ENCODE results near the gene RANBP1. TPM values are rescaled to one million over a fixed set of nuclear protein-coding genes. Genes with fewer than 3 reads are reported as not detected.

RANBP1 gene
- total RNA-seq, 2 experiments from 2014 or later = 406 to 570 TPM

GRCh38 chr22:20118300-20119020 is 2.6 kb downstream of the RANBP1 start:
- TF ChIP-seq CTCF (conservative IDR thresholded peaks at IDR 0.05; ENCODE audit: low read length) (no peak), EZH2phosphoT487 (IDR thresholded peaks at IDR 0.05; ENCODE audit: borderline replicate concordance, low read depth, low read length) (no peak)
- TSS peak; percentile 82 for BruUV-seq (replicated peaks)
- CTCF ChIA-PET (ENCODE audit: unreplicated experiment) = no interaction called here
- no peaks in the 10 kb centered on the region for H3K9me2 ChIP-seq (ENCODE audit: insufficient read depth, low read length)
- intact Hi-C loops (cut with micrococcal nuclease; ENCODE audit: unreplicated experiment) = no loop called here
- H3K79me2 ChIP-seq (ENCODE audit: insufficient read depth, low read depth, low read length) = peaks cover 71% of the 10 kb centered on the region
- H3K4me3 ChIP-seq (ENCODE audit: low read depth, low read length, poor library complexity, severe bottlenecking) = peak overlapping the region; percentile 98
- H4K20me1 ChIP-seq (ENCODE audit: insufficient read depth, low read length) = peaks cover 14% of the 10 kb centered on the region; the same call in 1 of the 2 replicates
- H2AFZ ChIP-seq (ENCODE audit: low read length) = no peak overlapping the region
- DNase-seq (ENCODE audit: low spot score) = no peak
- H3K4me1 ChIP-seq (ENCODE audit: insufficient read depth, low read length, poor library complexity, severe bottlenecking) = peaks cover 25% of the 10 kb centered on the region
- peaks cover 83% of the 10 kb centered on the region for H3K36me3 ChIP-seq (ENCODE audit: insufficient read depth, low read length)
- POLR2A ChIA-PET = no interaction called here
- H3K9me3 ChIP-seq (ENCODE audit: low read length) = no peaks in the 10 kb centered on the region
- H3K4me2 ChIP-seq (ENCODE audit: low read length) = peak overlapping the region; percentile 75
- H3K27ac ChIP-seq (ENCODE audit: low read depth, low read length, poor library complexity, severe bottlenecking) = peak overlapping the region; percentile 74

GRCh38 chr22:20121856-20122415 is 6.0 kb downstream of the RANBP1 start:
- Histone ChIP-seq H3K4me2 (ENCODE audit: low read length) (no peak overlapping the region), H3K9me2 (ENCODE audit: insufficient read depth, low read length) (no peaks in the 10 kb centered on the region), H3K36me3 (ENCODE audit: insufficient read depth, low read length) (peaks cover 92% of the 10 kb centered on the region), H3K9me3 (ENCODE audit: low read length) (no peaks in the 10 kb centered on the region), H2AFZ (ENCODE audit: low read length) (no peak overlapping the region), H3K4me3 (ENCODE audit: low read depth, low read length, poor library complexity, severe bottlenecking) (no peak overlapping the region), H3K27ac (ENCODE audit: low read depth, low read length, poor library complexity, severe bottlenecking) (no peak overlapping the region), H3K4me1 (ENCODE audit: insufficient read depth, low read length, poor library complexity, severe bottlenecking) (peaks cover 17% of the 10 kb centered on the region), H4K20me1 (ENCODE audit: insufficient read depth, low read length) (peaks cover 19% of the 10 kb centered on the region; the same call in 1 of the 2 replicates), H3K79me2 (ENCODE audit: insufficient read depth, low read depth, low read length) (peaks cover 54% of the 10 kb centered on the region)
- no peak for TF ChIP-seq EZH2phosphoT487 (IDR thresholded peaks at IDR 0.05; ENCODE audit: borderline replicate concordance, low read depth, low read length)
- TF ChIP-seq CTCF (conservative IDR thresholded peaks at IDR 0.05; ENCODE audit: low read length) = no peak
- ChIA-PET POLR2A (no interaction called here), CTCF (ENCODE audit: unreplicated experiment) (no interaction called here)
- no peak for DNase-seq (ENCODE audit: low spot score)
- no TSS peak for BruUV-seq (replicated peaks)
- intact Hi-C loops (cut with micrococcal nuclease; ENCODE audit: unreplicated experiment) = no loop called here

All from OCI-LY7 (cell line).